ENCODE data around the gene RTN4RL2.

Gene RTN4RL2

GRCh38 chr11:57477507-57478189 is 17.3 kb downstream of the RTN4RL2 start:
- H3K4me3 ChIP-seq (ENCODE audit: low read depth, low read length) = no peak overlapping the region
- no peak for TF ChIP-seq CTCF (IDR thresholded peaks at IDR 0.05; ENCODE audit: low read depth, low read length)

GRCh38 chr11:57479021-57479663 is 18.8 kb downstream of the RTN4RL2 start:
- H3K4me3 ChIP-seq (ENCODE audit: low read depth, low read length) = no peak overlapping the region
- TF ChIP-seq CTCF (IDR thresholded peaks at IDR 0.05; ENCODE audit: low read depth, low read length) = 0 out of 2 replicates have a peak, but pooled peaks have one; percentile 2

GRCh38 chr11:57479911-57480310 is 19.6 kb downstream of the RTN4RL2 start:
- no peak for TF ChIP-seq CTCF (IDR thresholded peaks at IDR 0.05; ENCODE audit: low read depth, low read length)
- no peak overlapping the region for H3K4me3 ChIP-seq (ENCODE audit: low read depth, low read length)

- no peak overlapping the region for H3K4me3 ChIP-seq (ENCODE audit: low read depth, low read length)
- peak; percentile 77 for TF ChIP-seq CTCF (IDR thresholded peaks at IDR 0.05; ENCODE audit: low read depth, low read length)
Observed at GRCh38 chr11:57480409-57481137, 20.2 kb downstream of the RTN4RL2 start.

GRCh38 chr11:57481315-57481714 is 21.0 kb downstream of the RTN4RL2 start:
- H3K4me3 ChIP-seq (ENCODE audit: low read depth, low read length) = no peak overlapping the region
- TF ChIP-seq CTCF (IDR thresholded peaks at IDR 0.05; ENCODE audit: low read depth, low read length) = no peak

GRCh38 chr11:57481915-57482781 is 21.8 kb downstream of the RTN4RL2 start:
- TF ChIP-seq CTCF (IDR thresholded peaks at IDR 0.05; ENCODE audit: low read depth, low read length) = no peak
- H3K4me3 ChIP-seq (ENCODE audit: low read depth, low read length) = no peak overlapping the region
